Measurements from ENCODE around the gene TCF15. TPM values are rescaled to one million over a fixed set of nuclear protein-coding genes. Genes with fewer than 3 reads are reported as not detected.
A peak's percentile ranks its signal among the peaks of the same experiment; 100 is the strongest.

Gene TCF15
- polyA plus RNA-seq, 2 of the 4 experiments (the other 2 are of a cell fraction) = not detected

DNA sequence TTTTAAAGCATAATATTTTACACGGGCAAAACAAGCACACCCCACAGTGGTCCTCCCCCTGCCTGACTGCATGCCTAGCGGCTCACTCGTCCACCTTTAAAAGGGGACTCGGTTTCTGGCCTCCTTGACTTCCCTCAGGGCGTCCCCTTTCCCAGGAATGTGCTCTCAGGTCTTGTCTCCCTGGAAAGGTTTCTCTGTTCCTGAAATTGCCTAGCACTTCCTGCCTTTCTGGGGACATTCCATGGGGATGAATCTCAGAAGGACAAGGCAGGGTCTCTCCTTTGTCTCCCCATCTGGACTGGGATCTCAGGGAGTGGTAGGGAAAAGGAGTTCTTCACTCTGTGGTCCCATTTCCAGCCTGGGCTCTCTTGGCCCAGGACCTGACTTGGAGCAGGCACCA, 4.9 kb downstream of the TCF15 start:
- no peak overlapping the region for H3K4me2 ChIP-seq
- H3K4me1 ChIP-seq = no peaks in the 10 kb centered on the region
- no peak overlapping the region for H3K4me3 ChIP-seq
- ChIA-PET POLR2A (no interaction called here), CTCF (interaction anchor here (0.6 to 2.3 kb wide), 3 partner anchors 8 to 27 kb away, joined by 3 to 8 read pairs (median 5); no protein-coding TSS in a partner anchor)
- DNase-seq (ENCODE audit: low read depth in 1 of 2, low spot score in 1 of 2) (no peak), ATAC-seq (no peak), FAIRE-seq (no peak)
- H3K9me3 ChIP-seq = no peaks in the 10 kb centered on the region
- H3K27ac ChIP-seq = no peak overlapping the region; a peak in 1 of 6 replicates
- 40% methylated on average over 5 of the region's 5 CpGs for WGBS (ENCODE audit: missing lambda C conversion rate)
- TF ChIP-seq CBX2 (IDR thresholded peaks at IDR 0.05; ENCODE audit: borderline replicate concordance, low read depth) = no peak
- no peak for TF ChIP-seq MAFK (IDR thresholded peaks at IDR 0.05; ENCODE audit: partially characterized antibody)
- TF ChIP-seq, protein P1, sequence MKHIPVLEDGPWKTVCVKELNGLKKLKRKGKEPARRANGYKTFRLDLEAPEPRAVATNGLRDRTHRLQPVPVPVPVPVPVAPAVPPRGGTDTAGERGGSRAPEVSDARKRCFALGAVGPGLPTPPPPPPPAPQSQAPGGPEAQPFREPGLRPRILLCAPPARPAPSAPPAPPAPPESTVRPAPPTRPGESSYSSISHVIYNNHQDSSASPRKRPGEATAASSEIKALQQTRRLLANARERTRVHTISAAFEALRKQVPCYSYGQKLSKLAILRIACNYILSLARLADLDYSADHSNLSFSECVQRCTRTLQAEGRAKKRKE (CRISPR knock-in tag; IDR thresholded peaks at IDR 0.05; ENCODE audit: low read depth) = no peak
- TF ChIP-seq EHF (CRISPR knock-in tag; IDR thresholded peaks at IDR 0.05) = no peak
- no peak for TF ChIP-seq NR3C1 (IDR thresholded peaks at IDR 0.05)
- TF ChIP-seq FOXS1 (CRISPR knock-in tag; IDR thresholded peaks at IDR 0.05) = no peak
- TF ChIP-seq, protein P2, sequence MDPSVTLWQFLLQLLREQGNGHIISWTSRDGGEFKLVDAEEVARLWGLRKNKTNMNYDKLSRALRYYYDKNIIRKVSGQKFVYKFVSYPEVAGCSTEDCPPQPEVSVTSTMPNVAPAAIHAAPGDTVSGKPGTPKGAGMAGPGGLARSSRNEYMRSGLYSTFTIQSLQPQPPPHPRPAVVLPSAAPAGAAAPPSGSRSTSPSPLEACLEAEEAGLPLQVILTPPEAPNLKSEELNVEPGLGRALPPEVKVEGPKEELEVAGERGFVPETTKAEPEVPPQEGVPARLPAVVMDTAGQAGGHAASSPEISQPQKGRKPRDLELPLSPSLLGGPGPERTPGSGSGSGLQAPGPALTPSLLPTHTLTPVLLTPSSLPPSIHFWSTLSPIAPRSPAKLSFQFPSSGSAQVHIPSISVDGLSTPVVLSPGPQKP (IDR thresholded peaks at IDR 0.05; ENCODE audit: low read depth, low read length) = no peak
- no peak for TF ChIP-seq FOSL2 (IDR thresholded peaks at IDR 0.05)
- no peak for TF ChIP-seq FOSL2 (CRISPR knock-in tag; IDR thresholded peaks at IDR 0.05)
- no peak for TF ChIP-seq CBX8 (IDR thresholded peaks at IDR 0.05)

DNA sequence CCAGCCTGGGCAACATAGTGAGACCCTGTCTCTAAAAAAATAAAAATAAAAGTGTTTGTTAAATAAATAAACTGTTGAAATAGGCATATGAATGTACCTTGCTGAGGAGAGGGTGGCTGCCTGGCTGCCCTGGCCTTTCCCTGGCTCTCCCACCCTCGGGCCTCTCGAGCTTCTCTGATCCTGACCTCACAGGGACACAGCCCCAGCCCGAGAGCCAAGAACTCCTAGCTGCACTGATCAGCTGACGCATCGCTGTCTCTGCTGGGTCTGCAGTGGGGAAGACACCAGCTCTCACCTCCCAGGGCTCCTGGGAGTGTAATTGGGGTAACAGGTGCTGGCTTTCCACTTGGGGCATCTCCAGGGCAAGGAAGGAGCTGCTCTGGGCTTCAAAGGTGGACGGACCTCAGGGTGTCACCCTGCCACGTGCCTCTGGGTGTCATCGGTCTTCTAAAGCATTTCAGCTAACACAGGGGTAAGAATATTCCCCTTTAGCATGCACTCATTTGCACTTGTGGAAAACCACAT, 6.9 kb downstream of the TCF15 start:
- TF ChIP-seq MAZ (IDR thresholded peaks at IDR 0.05; ENCODE audit: borderline replicate concordance, low read depth, low read length) = no peak
- TF ChIP-seq, protein P3, sequence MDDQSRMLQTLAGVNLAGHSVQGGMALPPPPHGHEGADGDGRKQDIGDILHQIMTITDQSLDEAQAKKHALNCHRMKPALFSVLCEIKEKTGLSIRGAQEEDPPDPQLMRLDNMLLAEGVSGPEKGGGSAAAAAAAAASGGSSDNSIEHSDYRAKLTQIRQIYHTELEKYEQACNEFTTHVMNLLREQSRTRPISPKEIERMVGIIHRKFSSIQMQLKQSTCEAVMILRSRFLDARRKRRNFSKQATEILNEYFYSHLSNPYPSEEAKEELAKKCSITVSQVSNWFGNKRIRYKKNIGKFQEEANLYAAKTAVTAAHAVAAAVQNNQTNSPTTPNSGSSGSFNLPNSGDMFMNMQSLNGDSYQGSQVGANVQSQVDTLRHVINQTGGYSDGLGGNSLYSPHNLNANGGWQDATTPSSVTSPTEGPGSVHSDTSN (IDR thresholded peaks at IDR 0.05) = no peak
- TF ChIP-seq HMGXB4 (CRISPR knock-in tag; IDR thresholded peaks at IDR 0.05; ENCODE audit: borderline replicate concordance) = no peak
- TF ChIP-seq, protein P4, sequence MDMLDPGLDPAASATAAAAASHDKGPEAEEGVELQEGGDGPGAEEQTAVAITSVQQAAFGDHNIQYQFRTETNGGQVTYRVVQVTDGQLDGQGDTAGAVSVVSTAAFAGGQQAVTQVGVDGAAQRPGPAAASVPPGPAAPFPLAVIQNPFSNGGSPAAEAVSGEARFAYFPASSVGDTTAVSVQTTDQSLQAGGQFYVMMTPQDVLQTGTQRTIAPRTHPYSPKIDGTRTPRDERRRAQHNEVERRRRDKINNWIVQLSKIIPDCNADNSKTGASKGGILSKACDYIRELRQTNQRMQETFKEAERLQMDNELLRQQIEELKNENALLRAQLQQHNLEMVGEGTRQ (IDR thresholded peaks at IDR 0.05) = no peak
- TF ChIP-seq FOSB (CRISPR knock-in tag; IDR thresholded peaks at IDR 0.05) = no peak
- no peak for TF ChIP-seq KDM1A (IDR thresholded peaks at IDR 0.05; ENCODE audit: low read depth)
- TF ChIP-seq E2F6 (IDR thresholded peaks at IDR 0.05; ENCODE audit: borderline replicate concordance, low read depth) = no peak
- no peak for TF ChIP-seq CHD4 (IDR thresholded peaks at IDR 0.05; ENCODE audit: borderline replicate concordance)
- TF ChIP-seq CEBPB (IDR thresholded peaks at IDR 0.05) = no peak
- TF ChIP-seq, protein P5, sequence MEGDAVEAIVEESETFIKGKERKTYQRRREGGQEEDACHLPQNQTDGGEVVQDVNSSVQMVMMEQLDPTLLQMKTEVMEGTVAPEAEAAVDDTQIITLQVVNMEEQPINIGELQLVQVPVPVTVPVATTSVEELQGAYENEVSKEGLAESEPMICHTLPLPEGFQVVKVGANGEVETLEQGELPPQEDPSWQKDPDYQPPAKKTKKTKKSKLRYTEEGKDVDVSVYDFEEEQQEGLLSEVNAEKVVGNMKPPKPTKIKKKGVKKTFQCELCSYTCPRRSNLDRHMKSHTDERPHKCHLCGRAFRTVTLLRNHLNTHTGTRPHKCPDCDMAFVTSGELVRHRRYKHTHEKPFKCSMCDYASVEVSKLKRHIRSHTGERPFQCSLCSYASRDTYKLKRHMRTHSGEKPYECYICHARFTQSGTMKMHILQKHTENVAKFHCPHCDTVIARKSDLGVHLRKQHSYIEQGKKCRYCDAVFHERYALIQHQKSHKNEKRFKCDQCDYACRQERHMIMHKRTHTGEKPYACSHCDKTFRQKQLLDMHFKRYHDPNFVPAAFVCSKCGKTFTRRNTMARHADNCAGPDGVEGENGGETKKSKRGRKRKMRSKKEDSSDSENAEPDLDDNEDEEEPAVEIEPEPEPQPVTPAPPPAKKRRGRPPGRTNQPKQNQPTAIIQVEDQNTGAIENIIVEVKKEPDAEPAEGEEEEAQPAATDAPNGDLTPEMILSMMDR (IDR thresholded peaks at IDR 0.05) = no peak
- TF ChIP-seq MYC (IDR thresholded peaks at IDR 0.05; ENCODE audit: borderline replicate concordance, low read length) = no peak
- TF ChIP-seq, protein P1 (CRISPR knock-in tag; IDR thresholded peaks at IDR 0.05; ENCODE audit: low read depth) = no peak
- POLR2A ChIA-PET = no interaction called here
- Histone ChIP-seq H3K27ac (no peak overlapping the region), H3K4me2 (no peak overlapping the region), H3K4me3 (no peak overlapping the region), H3K4me1 (no peaks in the 10 kb centered on the region), H3K9me3 (no peaks in the 10 kb centered on the region)
- peak in 1 of 2 experiments; percentile 19 for DNase-seq (ENCODE audit: low read depth in 1 of 2, low spot score in 1 of 2)
- FAIRE-seq = no peak
- WGBS (ENCODE audit: missing lambda C conversion rate) = 66% methylated on average over 8 of the region's 8 CpGs
- CTCF ChIA-PET = interaction anchor here (0.9 to 3.2 kb wide), 11 partner anchors 9 to 125 kb away, joined by 3 to 13 read pairs (median 4); no protein-coding TSS in a partner anchor
- ATAC-seq = peak; percentile 22 to 35; a peak in 1 of 6 replicates
